Spinal cord (tissue), 10 donors: Measurements from ENCODE around the gene CRLF1. TPM values are rescaled to one million over a fixed set of nuclear protein-coding genes. Genes with fewer than 3 reads are reported as not detected.

ENCODE experiments used
- DNase-seq, 6 donors: peaks; one replicate each; pipeline versions ENCODE4 v3.0.0 to v3.0.0-alpha.2; 2013 to 2015; ENCODE audit warnings: low spot score in 6 of 6, low read depth in 4 of 6
- H3K27ac ChIP-seq: one replicate; pipeline ENCODE4 v1.5.1; 2013; ENCODE audit warnings: low read depth, low read length, control low read depth
- H3K27me3 ChIP-seq: one replicate; pipeline ENCODE4 v1.6.1; 2013; ENCODE audit warnings: low read length; ENCODE audit not compliant: control insufficient read depth, insufficient read depth
- H3K36me3 ChIP-seq: one replicate; pipeline ENCODE4 v1.6.1; 2013; ENCODE audit warnings: low read length; ENCODE audit not compliant: control insufficient read depth, insufficient read depth
- H3K4me1 ChIP-seq: one replicate; pipeline ENCODE4 v1.6.1; 2013; ENCODE audit warnings: low read length; ENCODE audit not compliant: control insufficient read depth, insufficient read depth
- H3K4me3 ChIP-seq: one replicate; pipeline ENCODE4 v1.5.1; 2013; ENCODE audit warnings: low read depth, low read length, control low read depth
- H3K9me3 ChIP-seq: one replicate; pipeline ENCODE4 v1.6.1; 2013; ENCODE audit warnings: low read length; ENCODE audit not compliant: control insufficient read depth, insufficient read depth
- WGBS: methylation state at CpG from one replicate; pipeline ENCODE4 v1.1.5; 2013; ENCODE audit warnings: missing lambda C conversion rate; ENCODE audit not compliant: insufficient coverage; 5-methylcytosine and 5-hydroxymethylcytosine counted together
- polyA plus RNA-seq, 2 donors: library from polyadenylated mRNA; unstranded; fragments of 120-200 nt; gene quantifications; one replicate each; pipeline ENCODE4 v1.2.1, GENCODE V29; 2013; ENCODE audit not compliant: insufficient read length in 2 of 2
- total RNA-seq, 2 donors: library from RNA; depleted of rRNA in 1 of 2; stranded (reverse); fragments of 120-200 nt in 1 of 2; fragments of >200 nt in 1 of 2; gene quantifications; one replicate each; pipeline versions ENCODE4 v1.2.3 to v1.2.4, GENCODE V29; 2013 to 2014
- donor health status: healthy.

CRLF1 gene
- total and polyA plus RNA-seq, 4 donors: 3.1 to 27.2 (median 13.9) TPM

GRCh38 chr19:18637673-18638630, 31.4 kb upstream of the CRLF1 start:
- Histone ChIP-seq H3K4me3 (peak overlapping the region; percentile 75), H3K9me3 (no peaks in the 10 kb centered on the region), H3K27ac (peak overlapping the region; percentile 86), H3K4me1 (peaks cover 34% of the 10 kb centered on the region), H3K27me3 (no peaks in the 10 kb centered on the region), H3K36me3 (no peaks in the 10 kb centered on the region)
- DNase-seq: peak in 1 of 6 donors; percentile 28
- 44% methylated on average over 2 of the region's 3 CpGs for WGBS

- H3K4me1 ChIP-seq: peaks cover 34% of the 10 kb centered on the region
- no peaks in the 10 kb centered on the region for H3K9me3 ChIP-seq
- peak within 1 kb of the TSS; percentile 75 for H3K4me3 ChIP-seq
- no peaks in the 10 kb centered on the region for H3K27me3 ChIP-seq
- no peak for DNase-seq
- WGBS: 2% methylated on average over 47 of the region's 47 CpGs
- peak within 1 kb of the TSS; percentile 86 for H3K27ac ChIP-seq
- no peaks in the 10 kb centered on the region for H3K36me3 ChIP-seq
Measured at GRCh38 chr19:18636969-18637629, 30.5 kb upstream of the CRLF1 start, which contains the start of gene KLHL26. Gene KLHL26, plus strand, starts transcription at chr19:18637028. Its CDS starts 27 bp downstream, at chr19:18637055.

- H3K4me3 ChIP-seq: peak overlapping the region; percentile 65
- 2% methylated on average over 39 of the region's 44 CpGs for WGBS
- peak overlapping the region; percentile 79 for H3K27ac ChIP-seq
- H3K4me1 ChIP-seq: peaks cover 34% of the 10 kb centered on the region
- DNase-seq: peak in 4 of 6 donors; percentile 88 to 99 (median 95)
- H3K27me3 ChIP-seq: no peaks in the 10 kb centered on the region
- no peaks in the 10 kb centered on the region for H3K9me3 ChIP-seq
- H3K36me3 ChIP-seq: no peaks in the 10 kb centered on the region
Measured at GRCh38 chr19:18636183-18636968, 29.8 kb upstream of the CRLF1 start.

- Histone ChIP-seq H3K27me3 (no peaks in the 10 kb centered on the region), H3K9me3 (no peaks in the 10 kb centered on the region), H3K27ac (no peak overlapping the region), H3K36me3 (no peaks in the 10 kb centered on the region), H3K4me3 (no peak overlapping the region), H3K4me1 (peaks cover 34% of the 10 kb centered on the region)
- DNase-seq: no peak
- WGBS: 20% methylated on average over 1 of the region's 6 CpGs
Measured at GRCh38 chr19:18635831-18636182, 29.2 kb upstream of the CRLF1 start.

GRCh38 chr19:18634612-18635297, 28.2 kb upstream of the CRLF1 start:
- WGBS: 48% methylated on average over 12 of the region's 12 CpGs
- no peaks in the 10 kb centered on the region for H3K27me3 ChIP-seq

GRCh38 chr19:18633321-18633720, 26.7 kb upstream of the CRLF1 start:
- Histone ChIP-seq H3K27me3 (no peaks in the 10 kb centered on the region), H3K9me3 (no peaks in the 10 kb centered on the region), H3K27ac (no peak overlapping the region), H3K4me1 (peaks cover 43% of the 10 kb centered on the region), H3K4me3 (no peak overlapping the region), H3K36me3 (no peaks in the 10 kb centered on the region)
- DNase-seq: no peak
- WGBS: 66% methylated on average over 8 of the region's 8 CpGs

More at GRCh38 chr19:18634612-18635297, 28.2 kb upstream of the CRLF1 start:
- Histone ChIP-seq H3K4me3 (no peak overlapping the region), H3K27ac (no peak overlapping the region), H3K36me3 (no peaks in the 10 kb centered on the region), H3K4me1 (peaks cover 35% of the 10 kb centered on the region), H3K9me3 (no peaks in the 10 kb centered on the region)
- DNase-seq: peak in 2 of 6 donors; percentile 49 to 58

GRCh38 chr19:18629166-18630088, 22.8 kb upstream of the CRLF1 start:
- peaks cover 11% of the 10 kb centered on the region for H3K4me1 ChIP-seq
- peak in 2 of 6 donors; percentile 89 for DNase-seq
- no peak overlapping the region for H3K4me3 ChIP-seq
- no peaks in the 10 kb centered on the region for H3K9me3 ChIP-seq
- H3K27me3 ChIP-seq: no peaks in the 10 kb centered on the region
- H3K27ac ChIP-seq: no peak overlapping the region
- H3K36me3 ChIP-seq: no peaks in the 10 kb centered on the region
- 25% methylated on average over 10 of the region's 15 CpGs for WGBS

GRCh38 chr19:18626906-18627305, 20.3 kb upstream of the CRLF1 start:
- peak in 1 of 6 donors; percentile 70 for DNase-seq
- Histone ChIP-seq H3K27me3 (no peaks in the 10 kb centered on the region), H3K4me3 (no peak overlapping the region), H3K4me1 (peaks cover 11% of the 10 kb centered on the region), H3K27ac (no peak overlapping the region), H3K9me3 (no peaks in the 10 kb centered on the region), H3K36me3 (no peaks in the 10 kb centered on the region)
- 10% methylated on average over 1 of the region's 2 CpGs for WGBS
